Esophagus (tissue), 2 donors: ENCODE measurements around the gene ARHGAP10. TPM values are rescaled to one million over a fixed set of nuclear protein-coding genes. Genes with fewer than 3 reads are reported as not detected.

Experiments
- H3K27ac ChIP-seq, 2 donors: one replicate each; pipeline ENCODE4 v1.5.1; 2013; ENCODE audit warnings: low read depth in 2 of 2, mild to moderate bottlenecking in 2 of 2, inconsistent platforms in 1 of 2, low read length in 1 of 2, moderate library complexity in 1 of 2
- H3K27me3 ChIP-seq, 2 donors: one replicate each; pipeline ENCODE4 v1.6.1; 2013; ENCODE audit warnings: low read length in 2 of 2, control low read depth in 1 of 2, mild to moderate bottlenecking in 1 of 2; ENCODE audit not compliant: insufficient read depth in 2 of 2, control insufficient read depth in 1 of 2
- H3K36me3 ChIP-seq, 2 donors: one replicate each; pipeline ENCODE4 v1.6.1; 2013; ENCODE audit warnings: low read length in 1 of 2; ENCODE audit not compliant: control insufficient read depth in 2 of 2, insufficient read depth in 2 of 2
- H3K4me1 ChIP-seq, 2 donors: one replicate each; pipeline ENCODE4 v1.6.1; 2013; ENCODE audit warnings: low read length in 1 of 2; ENCODE audit not compliant: control insufficient read depth in 2 of 2, insufficient read depth in 2 of 2
- H3K4me3 ChIP-seq, 2 donors: one replicate each; pipeline ENCODE4 v1.5.1; 2013; ENCODE audit warnings: low read length in 2 of 2, mild to moderate bottlenecking in 2 of 2, low read depth in 1 of 2, moderate library complexity in 1 of 2
- H3K9me3 ChIP-seq, 2 donors: one replicate each; pipeline ENCODE4 v1.6.1; 2013; ENCODE audit warnings: mild to moderate bottlenecking in 2 of 2, low read depth in 1 of 2, low read length in 1 of 2, moderate library complexity in 1 of 2; ENCODE audit not compliant: control insufficient read depth in 2 of 2, insufficient read depth in 1 of 2
- WGBS, 2 donors: extraction: QIAGEN DNeasy Blood & Tissue Kit; methylation state at CpG; one replicate each; pipeline ENCODE4 v1.1.7; 2013; 5-methylcytosine and 5-hydroxymethylcytosine counted together
- polyA plus RNA-seq, 2 donors: library from polyadenylated mRNA; stranded (reverse); fragments of 200-250 nt; gene quantifications; one replicate each; pipeline ENCODE4 v1.2.3, GENCODE V29; 2013
- donor health status: healthy with polysubstance abuse.
- donor health status: Bipolar disorder and iron deficiency.

The ARHGAP10 gene
- polyA plus RNA-seq, 2 donors = 31.2 to 53.9 TPM

- H3K4me3 ChIP-seq = no peak overlapping the region
- no peaks in the 10 kb centered on the region for H3K9me3 ChIP-seq
- H3K36me3 ChIP-seq = peaks cover 0 to 2% of the 10 kb centered on the region in 2 donors
- 96 to 97% methylated on average over 11 of the region's 11 CpGs for WGBS, 2 donors
- no peak overlapping the region for H3K27ac ChIP-seq
- no peaks in the 10 kb centered on the region for H3K27me3 ChIP-seq
- no peaks in the 10 kb centered on the region for H3K4me1 ChIP-seq
These were observed 360.6 kb downstream of the ARHGAP10 start for GRCh38 chr4:148092316-148093014.

GRCh38 chr4:148093065-148093464, 361.2 kb downstream of the ARHGAP10 start:
- Histone ChIP-seq H3K27ac (no peak overlapping the region), H3K27me3 (no peaks in the 10 kb centered on the region), H3K4me1 (no peaks in the 10 kb centered on the region), H3K36me3 (peaks cover 0 to 2% of the 10 kb centered on the region in 2 donors), H3K4me3 (no peak overlapping the region), H3K9me3 (no peaks in the 10 kb centered on the region)
- 96 to 98% methylated on average over 5 of the region's 5 CpGs for WGBS, 2 donors

DNA sequence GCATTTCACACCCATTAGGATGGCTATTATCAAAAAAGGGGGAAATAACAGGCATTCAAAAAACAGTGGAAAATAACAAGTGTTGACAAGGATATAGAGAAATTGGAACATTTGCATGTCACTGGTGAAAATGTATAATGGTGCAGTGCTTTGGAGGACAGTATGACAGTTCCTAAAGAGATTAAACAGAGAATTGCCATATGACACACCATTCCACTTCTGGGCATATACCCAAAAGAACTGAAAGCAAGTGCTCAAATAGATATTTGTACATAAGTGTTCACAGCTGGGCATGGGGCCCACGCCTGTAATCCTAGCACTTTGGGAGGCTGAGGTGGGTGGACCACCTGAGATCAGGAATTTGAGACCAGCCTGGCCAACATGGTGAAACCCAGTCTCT, 362.3 kb downstream of the ARHGAP10 start:
- 88 to 90% methylated on average over 1 of the region's 1 CpG for WGBS, 2 donors
- no peak overlapping the region for H3K27ac ChIP-seq

GRCh38 chr4:148095346-148095923, 363.5 kb downstream of the ARHGAP10 start:
- Histone ChIP-seq H3K27ac (no peak overlapping the region), H3K27me3 (no peaks in the 10 kb centered on the region), H3K9me3 (no peaks in the 10 kb centered on the region), H3K4me1 (no peaks in the 10 kb centered on the region), H3K4me3 (no peak overlapping the region), H3K36me3 (peaks cover 2 to 3% of the 10 kb centered on the region in 2 donors)
- WGBS, 2 donors = 97 to 98% methylated on average over 5 of the region's 5 CpGs

More for the DNA sequence above, 362.3 kb downstream of the ARHGAP10 start:
- Histone ChIP-seq H3K27me3 (no peaks in the 10 kb centered on the region), H3K4me3 (no peak overlapping the region), H3K36me3 (peaks cover 2 to 3% of the 10 kb centered on the region in 2 donors), H3K4me1 (no peaks in the 10 kb centered on the region), H3K9me3 (no peaks in the 10 kb centered on the region)

DNA sequence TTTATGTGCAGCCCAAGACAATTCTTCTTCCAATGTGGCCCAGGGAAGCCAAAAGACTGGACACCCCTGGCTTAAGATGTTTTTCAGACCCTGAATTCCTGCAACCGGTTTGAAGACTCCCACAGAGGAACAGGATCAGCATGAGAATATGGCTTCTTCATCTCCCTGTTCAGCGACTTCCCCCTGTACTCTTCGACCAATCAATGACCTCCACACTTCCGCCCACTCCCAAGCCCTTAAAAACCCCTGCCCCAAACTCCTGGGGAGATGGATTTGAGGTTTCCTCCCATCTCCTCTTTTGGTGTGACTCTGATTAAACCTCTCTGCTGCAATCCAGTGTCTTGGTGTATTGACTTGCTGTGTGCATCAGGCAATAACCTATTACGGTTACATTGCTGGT, 365.9 kb downstream of the ARHGAP10 start:
- WGBS, 2 donors = 97 to 99% methylated on average over 5 of the region's 5 CpGs
- H3K9me3 ChIP-seq = no peaks in the 10 kb centered on the region
- no peaks in the 10 kb centered on the region for H3K4me1 ChIP-seq
- H3K27me3 ChIP-seq = no peaks in the 10 kb centered on the region
- H3K27ac ChIP-seq = no peak overlapping the region
- no peak overlapping the region for H3K4me3 ChIP-seq
- H3K36me3 ChIP-seq = peaks cover 2 to 4% of the 10 kb centered on the region in 2 donors

GRCh38 chr4:148101235-148101634, 369.3 kb downstream of the ARHGAP10 start:
- H3K27ac ChIP-seq = no peak overlapping the region
- no peaks in the 10 kb centered on the region for H3K4me1 ChIP-seq
- H3K9me3 ChIP-seq = no peaks in the 10 kb centered on the region
- H3K4me3 ChIP-seq = no peak overlapping the region
- no peaks in the 10 kb centered on the region for H3K27me3 ChIP-seq
- peaks cover 0 to 6% of the 10 kb centered on the region in 2 donors for H3K36me3 ChIP-seq
- 83 to 93% methylated on average over 3 of the region's 3 CpGs for WGBS, 2 donors

GRCh38 chr4:148101790-148102189, 369.9 kb downstream of the ARHGAP10 start:
- Histone ChIP-seq H3K27ac (no peak overlapping the region), H3K36me3 (peaks cover 0 to 6% of the 10 kb centered on the region in 2 donors), H3K27me3 (no peaks in the 10 kb centered on the region), H3K4me1 (no peaks in the 10 kb centered on the region), H3K9me3 (no peaks in the 10 kb centered on the region), H3K4me3 (no peak overlapping the region)
- 68 to 73% methylated on average over 4 of the region's 4 CpGs for WGBS, 2 donors

GRCh38 chr4:148103597-148104355, 371.9 kb downstream of the ARHGAP10 start:
- Histone ChIP-seq H3K27me3 (no peaks in the 10 kb centered on the region), H3K4me3 (no peak overlapping the region), H3K9me3 (no peaks in the 10 kb centered on the region), H3K36me3 (peaks cover 0 to 2% of the 10 kb centered on the region in 2 donors), H3K4me1 (no peaks in the 10 kb centered on the region), H3K27ac (no peak overlapping the region)
- WGBS, 2 donors = 96 to 97% methylated on average over 7 of the region's 7 CpGs

GRCh38 chr4:148108766-148109165, 376.9 kb downstream of the ARHGAP10 start:
- no peaks in the 10 kb centered on the region for H3K36me3 ChIP-seq
- H3K27me3 ChIP-seq = no peaks in the 10 kb centered on the region
- H3K4me1 ChIP-seq = no peaks in the 10 kb centered on the region
- no peak overlapping the region for H3K27ac ChIP-seq
- H3K9me3 ChIP-seq = no peaks in the 10 kb centered on the region
- 86 to 92% methylated on average over 7 of the region's 7 CpGs for WGBS, 2 donors
- H3K4me3 ChIP-seq = no peak overlapping the region
